Loucy (cell line): ENCODE results near the gene GYG1.

Source experiments
- CTCF ChIP-seq: fragments of 200-600 bp; sonication (generic); conservative IDR thresholded peaks from 2 replicates; pipeline ENCODE4 v1.5.1; 2014; ENCODE audit warnings: mild to moderate bottlenecking, antibody characterized with exemption, low read length
- EZH2phosphoT487 ChIP-seq: fragments of 200-600 bp; IDR thresholded peaks from 2 replicates; pipeline ENCODE4 v1.6.1; 2018; ENCODE audit warnings: antibody characterized with exemption, mild to moderate bottlenecking, moderate library complexity, borderline replicate concordance

- TF ChIP-seq CTCF: no peak
- TF ChIP-seq EZH2phosphoT487: no peak
Observed at GRCh38 chr3:149038322-149038721, 47.0 kb downstream of the GYG1 start.
